NCI-H2196 treated with DMSO at 0.1 percent for 48 hours (cell line): Measurements from ENCODE around the gene PEX3.
A peak's percentile ranks its signal among the peaks of the same experiment; 100 is the strongest.

Source experiments
- DNase-seq: peaks from one replicate; lab custom pipeline; 2025; ENCODE audit not compliant: unreplicated experiment; lab: John Stamatoyannopoulos, UW

Gene PEX3, protein sequence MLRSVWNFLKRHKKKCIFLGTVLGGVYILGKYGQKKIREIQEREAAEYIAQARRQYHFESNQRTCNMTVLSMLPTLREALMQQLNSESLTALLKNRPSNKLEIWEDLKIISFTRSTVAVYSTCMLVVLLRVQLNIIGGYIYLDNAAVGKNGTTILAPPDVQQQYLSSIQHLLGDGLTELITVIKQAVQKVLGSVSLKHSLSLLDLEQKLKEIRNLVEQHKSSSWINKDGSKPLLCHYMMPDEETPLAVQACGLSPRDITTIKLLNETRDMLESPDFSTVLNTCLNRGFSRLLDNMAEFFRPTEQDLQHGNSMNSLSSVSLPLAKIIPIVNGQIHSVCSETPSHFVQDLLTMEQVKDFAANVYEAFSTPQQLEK

DNA sequence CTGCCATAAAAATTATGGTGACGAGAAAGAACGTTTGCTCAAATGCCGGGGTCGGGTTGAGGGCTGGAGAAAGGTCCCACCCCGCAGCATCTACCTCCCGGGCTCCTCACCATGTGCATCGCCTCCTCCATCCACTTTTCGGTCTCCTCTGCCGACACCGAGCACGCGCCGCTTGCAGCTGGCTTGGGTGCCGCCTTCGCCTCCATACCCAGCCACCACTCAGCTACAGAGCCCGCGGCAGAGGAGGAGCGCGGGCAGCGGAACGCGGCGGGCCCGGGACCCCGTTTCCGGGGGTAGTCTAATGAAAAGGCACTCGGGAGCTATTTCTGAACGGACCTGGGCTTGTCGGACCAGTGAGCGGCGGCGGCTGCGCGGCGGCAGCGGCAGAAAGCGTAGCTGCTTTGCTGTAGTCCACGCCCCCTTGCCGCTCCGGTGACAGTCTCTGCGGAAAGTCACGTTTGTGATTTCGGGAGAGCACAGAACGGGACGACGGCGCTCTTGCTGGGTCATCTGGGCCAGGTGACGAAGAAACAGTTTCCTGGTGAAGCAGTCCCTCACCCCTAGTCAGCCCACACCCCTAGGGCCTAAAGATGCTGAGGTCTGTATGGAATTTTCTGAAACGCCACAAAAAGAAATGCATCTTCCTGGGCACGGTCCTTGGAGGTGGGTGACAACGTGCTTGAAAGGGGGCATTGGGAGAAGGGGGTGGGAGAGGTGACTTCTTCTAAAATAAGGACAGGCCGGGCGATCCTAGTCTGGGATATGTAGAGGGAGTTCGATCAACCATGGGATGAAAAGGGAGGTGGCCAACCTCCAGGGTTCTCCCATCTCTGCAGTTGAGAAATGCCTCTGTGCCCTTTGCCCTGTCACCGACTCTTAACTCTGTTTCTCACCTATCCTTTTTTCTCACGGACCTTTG, at the start of gene PEX3, which contains the start of gene ADAT2:
TSS of gene PEX3 (plus strand) at position 353 of the 919 bp plus-strand sequence. CDS start at position 591, 238 bp downstream.
TSS of gene ADAT2 (minus strand) at position 243 of the 919 bp plus-strand sequence. CDS start at position 206, 37 bp downstream.
- peak; percentile 87 for DNase-seq

DNA sequence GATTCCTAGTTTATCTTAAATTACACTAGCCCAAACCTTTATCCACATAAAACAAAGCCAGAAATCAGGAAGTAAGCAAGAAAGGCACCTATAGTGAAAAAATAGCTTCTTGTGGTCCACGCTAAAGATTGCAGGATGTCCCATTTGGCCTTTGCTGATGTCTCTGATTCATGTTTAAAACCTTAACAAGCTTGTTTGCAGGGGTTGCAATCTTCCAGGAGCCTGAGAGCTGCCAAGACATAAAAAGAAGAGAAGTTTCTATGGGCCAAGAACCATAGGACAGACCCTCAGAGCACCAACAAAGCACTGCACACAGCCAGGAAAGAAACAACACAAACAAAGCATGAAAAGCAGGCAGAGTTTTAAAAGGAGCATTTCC, 49.5 kb upstream of the PEX3 start:
- DNase-seq: no peak

DNA sequence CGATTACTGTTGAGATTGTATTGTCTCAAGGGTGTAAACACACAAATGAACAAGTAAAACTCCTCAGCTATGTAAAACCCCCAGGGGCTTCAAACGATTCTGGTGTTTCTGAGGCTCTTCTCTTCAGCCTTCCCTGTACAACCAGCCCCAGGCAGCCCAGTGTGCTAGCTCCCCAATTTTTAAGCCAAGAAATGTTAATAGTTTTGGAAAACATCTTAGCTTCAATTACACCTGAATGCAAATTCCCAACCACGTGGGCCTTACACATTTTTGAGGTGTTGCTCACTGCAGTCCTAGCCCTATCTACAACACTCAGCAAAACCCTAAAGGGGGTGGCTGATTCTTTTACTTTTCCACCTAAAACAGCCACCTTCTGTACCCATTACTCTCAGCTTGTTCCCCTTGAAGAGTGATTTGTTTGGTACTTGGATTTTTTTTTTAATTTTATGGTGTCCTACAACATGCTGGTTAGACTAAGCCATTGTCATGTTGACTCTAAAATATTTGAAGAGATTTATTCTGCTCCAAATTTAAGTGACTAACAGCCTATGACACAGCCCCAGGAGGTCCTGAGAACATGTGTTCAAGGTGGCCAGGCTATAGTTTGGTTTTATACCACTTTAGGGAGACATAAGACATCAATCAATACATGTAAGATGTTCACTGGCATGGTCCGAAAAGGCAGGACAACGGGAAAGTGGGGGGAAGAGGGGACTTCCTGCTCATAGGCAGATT, 48.8 kb upstream of the PEX3 start:
- no peak for DNase-seq

DNA sequence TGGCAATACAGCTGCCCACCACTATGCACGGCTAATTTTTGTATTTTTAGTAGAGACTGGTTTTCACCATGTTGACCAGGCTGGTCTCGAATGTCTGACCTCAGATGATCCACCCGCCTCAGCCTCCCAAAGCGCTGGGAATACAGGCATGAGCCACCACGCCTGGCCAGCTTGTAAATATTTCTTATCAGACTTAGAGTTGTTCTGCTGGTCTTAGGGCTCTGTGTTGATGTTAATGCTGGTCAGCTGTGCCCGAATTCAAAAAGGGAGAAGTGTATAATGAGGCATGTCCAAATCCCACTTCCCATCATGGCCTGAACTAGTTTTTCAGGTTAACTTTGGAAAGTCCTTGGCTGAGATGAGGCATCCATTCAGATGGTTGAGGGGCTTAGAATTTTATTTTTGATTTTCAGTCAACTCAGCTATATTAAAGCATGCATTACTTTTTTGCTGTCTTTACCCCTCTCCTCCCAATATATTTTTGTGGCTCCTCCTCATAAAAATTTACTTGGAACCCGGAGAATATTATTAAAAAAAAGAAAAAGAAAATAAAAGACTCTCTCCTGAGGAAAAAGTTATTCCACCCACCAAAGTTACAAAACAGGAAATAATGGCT, 47.8 kb upstream of the PEX3 start:
- no peak for DNase-seq

DNA sequence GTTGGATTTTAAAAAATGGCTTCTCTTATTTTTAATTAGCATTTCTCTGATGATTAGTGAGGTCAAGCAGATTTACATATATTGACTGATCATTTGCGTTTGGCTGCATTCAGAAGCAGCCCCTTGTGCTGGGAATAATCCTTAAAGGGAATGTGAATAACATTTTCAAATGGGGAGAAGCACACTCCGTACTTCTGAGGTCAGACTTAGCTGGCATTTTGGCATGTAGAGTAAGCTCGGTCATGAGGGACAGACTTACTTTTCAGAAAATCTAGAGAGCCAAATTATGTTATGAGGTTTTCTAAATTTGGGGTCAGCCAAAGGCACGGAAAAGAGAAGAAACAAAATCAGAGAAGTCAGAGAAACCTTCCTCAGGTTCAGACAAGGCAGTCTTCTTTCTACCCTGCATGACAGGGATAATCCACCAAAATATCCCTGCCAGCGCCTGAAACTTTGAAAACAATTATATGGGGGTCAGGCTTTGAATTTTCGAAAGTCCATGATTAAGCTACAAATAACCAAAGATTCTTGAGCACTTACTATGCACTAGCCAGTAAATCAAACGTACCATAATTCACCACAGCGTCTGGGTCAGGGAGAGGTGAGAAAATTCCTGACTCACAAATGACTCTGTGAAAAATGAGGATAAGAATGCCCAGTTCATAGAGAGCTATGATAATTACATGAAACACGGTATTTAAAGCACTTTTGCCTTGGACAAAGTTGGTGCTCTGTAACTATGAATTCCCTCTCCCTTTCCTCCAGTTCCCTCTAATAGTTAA, 45.0 kb upstream of the PEX3 start:
- no peak for DNase-seq

DNA sequence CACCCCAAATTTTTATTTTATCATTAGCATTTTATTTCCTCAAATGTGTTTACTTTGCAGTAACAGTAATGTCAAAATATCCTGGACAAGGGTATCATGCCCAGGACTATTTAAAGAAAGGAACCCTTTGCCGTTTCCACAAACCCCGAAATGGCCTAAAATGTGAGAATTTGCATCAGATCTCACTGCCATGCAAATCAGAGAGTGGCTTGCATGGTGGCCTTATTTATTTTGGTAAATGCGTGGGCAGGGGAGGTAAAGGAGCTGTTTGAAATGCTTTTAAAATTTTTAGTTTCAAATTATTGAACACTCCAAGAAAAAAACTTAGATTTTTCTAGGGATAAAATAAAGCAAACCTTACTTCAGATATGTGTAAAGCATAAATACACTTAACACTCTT, 43.9 kb upstream of the PEX3 start:
- no peak for DNase-seq

DNA sequence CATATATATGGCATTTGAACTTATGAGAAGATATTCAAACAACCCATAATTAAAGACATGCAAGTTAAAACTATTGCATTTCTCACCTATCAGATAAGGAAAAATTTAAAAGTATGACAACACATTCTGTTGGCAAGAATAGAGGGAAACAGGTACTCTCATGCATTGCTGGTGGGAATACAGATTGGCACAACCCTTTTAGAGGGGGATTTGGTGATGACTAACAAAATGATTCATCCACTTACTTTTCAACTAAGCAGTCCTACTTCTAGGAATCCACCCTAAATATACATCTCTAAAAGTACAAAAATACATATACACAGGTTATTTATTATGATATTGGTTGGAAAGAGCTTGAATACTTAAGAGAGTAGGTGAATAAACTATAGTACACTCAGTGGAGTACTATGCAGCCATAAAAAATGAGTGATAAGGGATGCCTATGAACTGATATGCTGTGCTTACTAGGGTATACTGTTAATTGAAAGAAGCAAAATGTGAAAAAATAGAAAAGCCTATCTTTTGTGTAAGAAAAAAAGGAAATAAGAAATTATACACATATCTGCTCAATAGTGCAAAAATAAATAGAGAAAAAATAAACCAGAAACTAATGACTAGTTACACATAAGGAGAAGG, 42.3 kb upstream of the PEX3 start:
- DNase-seq: no peak

DNA sequence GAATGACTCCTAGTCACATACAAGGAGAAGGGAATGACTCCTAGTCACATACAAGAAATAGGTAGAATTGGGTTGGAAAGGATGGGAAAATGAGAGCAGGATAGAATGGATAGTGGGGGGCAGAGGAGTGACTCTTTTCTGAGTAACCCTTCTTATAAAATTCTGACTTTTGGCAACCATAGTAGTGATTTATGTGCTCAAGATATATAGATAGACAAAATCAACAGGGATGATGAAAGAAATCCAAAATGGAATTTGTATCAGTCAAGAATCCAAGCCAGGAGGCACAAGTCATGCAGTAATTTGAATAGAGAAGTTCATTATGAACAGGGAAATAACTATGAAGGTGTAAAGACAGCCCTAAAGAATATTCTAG, 41.8 kb upstream of the PEX3 start:
- DNase-seq: no peak

DNA sequence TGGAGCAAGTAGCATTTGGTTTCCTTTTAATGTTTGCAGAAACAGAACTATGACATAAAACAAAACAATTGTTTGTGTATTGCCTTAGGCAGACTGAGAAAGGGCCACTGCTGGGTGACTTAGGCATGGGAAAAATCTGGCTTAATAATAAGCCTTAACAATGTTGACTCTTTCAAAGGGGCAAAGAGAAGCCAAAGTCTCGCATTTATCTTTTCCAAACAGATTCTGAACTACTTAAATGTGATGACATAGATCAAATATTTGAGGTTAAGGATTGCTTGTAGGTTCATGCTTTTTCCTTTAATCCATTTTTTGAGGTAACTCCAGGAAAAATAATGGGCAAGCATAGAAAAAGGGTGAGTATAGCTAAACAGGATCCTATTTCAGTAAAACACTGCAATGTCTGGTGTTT, 39.7 kb upstream of the PEX3 start:
- DNase-seq: no peak

DNA sequence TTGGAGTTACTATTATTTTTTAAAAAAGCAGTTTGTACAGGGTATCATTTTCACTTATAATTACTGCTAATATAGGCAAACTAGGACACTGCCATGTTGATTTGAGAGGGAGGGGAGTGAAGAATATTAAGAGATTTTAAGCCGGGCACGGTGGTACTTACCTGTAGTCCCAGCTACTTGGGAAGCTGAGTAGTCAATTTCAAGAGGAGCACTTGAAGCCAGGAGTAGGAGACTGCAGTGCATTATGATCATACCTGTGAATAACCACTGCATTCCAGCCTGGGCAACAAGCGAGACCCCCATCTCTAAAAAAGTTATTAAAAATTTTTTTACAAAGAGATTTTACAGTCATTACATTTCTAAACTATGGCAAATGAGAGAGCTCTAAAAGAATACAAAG, 35.8 kb upstream of the PEX3 start:
- no peak for DNase-seq

DNA sequence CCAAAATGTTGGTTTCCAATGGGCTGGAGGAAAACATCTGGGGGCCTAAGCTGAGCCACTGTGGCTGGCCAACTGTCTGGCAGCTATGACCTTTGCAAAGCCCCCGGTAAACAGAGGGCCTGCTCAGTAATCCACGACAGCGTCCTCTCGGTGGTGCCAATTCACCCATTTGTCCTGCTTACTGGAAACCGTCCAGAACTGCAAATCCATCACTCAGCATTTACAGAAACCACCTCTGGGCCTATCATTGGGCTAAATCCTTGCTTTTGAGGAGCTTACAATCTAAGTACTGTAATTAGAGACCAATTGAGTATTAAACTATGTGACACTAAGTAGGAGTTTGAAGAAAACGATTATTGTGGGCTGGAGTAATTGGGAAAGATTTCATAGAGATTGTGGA, 31.1 kb upstream of the PEX3 start:
- no peak for DNase-seq

DNA sequence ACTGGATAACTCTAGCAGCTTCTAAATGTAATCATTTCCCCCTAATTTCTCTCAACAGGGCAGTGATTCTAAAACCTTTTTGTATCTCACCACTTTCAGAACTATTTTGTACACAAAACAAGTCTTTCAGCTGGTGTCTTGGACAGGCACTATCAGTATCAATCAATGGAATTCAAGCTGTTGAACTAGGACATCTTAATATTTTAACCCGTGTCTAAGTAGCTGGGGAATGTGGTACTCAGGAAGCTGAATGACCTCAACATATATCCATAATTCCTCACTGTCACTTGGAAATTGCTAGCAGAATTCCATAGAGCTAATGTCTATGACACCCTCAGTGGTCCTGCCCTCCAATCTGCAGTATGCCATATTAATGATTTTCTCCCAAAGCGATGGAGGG, 24.6 kb upstream of the PEX3 start:
- DNase-seq: no peak

DNA sequence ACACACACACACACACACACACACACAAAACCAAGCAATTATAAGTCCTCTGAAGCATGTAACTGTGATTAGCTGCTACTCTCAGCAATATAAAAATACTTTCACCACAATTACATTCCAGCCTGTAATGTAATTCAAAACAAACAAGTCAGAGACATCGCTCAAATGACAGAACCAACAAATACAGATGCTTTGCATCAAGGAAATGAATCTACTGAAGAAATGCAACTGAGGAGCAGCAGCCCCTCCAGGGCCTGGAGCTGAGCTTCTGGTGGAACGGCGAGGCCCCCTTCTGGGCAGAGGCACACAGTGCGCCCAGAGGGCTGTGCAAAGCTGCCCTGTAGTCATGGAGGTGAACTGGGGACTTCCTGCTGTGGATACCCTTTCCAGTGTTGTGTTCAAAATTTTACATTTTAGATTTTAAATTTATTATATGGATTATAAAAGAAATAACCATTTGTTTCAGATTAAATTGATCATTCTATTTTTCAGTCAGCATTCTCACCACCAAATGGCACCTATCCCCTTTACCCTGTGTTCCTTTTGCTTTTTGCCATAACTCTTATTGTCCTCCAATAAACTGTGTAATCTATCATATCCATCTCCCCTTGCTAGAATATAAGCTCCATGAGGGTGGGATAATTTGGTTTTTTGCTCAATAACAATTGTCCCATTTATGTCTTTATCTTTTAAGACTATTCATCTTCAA, 23.3 kb upstream of the PEX3 start:
- peak; percentile 76 for DNase-seq

DNA sequence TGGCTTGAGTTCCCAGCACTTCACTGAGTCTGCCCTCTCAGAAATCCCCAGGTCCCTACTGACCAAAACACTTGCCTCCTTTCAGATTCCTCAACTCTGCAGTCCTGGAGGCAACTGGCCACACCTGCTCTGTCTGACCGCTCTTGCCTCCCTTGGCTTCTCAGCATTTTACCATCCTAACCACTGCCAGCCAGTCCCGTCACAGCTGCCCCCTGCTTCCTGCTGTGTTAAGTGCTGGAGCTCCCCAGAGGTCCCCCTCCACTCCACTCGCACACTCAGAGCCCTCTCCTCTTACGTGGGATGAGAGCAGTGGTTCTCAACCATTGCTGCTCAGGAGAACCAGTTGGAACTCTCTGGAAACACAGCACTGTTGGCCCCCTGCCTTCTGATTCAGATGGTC, 20.6 kb upstream of the PEX3 start:
- DNase-seq: no peak

DNA sequence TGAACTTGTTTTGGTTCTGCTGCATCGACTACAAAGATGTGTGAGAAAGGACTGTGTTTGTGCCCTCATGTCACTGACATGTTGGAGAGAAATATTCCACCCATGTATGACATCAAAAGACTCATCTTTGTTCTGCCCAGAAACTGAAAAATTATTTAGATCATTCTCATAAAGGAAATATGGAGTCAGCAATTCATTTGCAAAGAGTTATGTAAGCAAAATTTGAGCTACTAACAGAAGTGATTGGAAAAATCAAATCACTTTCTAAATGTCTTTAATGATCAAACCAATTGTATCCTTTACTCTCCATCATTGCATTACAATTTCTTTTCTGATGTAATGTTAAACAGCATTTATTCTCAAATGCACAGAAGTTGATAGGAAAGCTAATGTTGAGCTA, 19.4 kb upstream of the PEX3 start:
- no peak for DNase-seq

DNA sequence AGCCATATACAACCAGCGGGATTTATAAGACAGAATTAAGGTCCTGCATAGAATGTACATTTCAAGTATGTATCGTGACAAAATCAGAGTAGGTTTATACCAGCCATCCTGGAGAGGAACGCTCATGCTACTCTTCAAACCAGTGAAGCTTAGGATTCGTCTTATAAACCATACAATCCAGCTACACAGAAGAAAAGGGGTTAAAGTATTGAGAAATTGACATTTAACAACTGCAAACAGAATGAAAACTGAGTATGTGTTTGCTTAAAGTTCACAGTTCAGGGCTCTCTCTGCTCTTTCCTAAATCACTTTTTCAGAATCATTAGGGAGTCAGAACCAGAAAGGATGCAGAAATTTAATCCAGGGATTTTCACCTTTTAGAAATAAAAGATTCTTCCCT, 18.0 kb upstream of the PEX3 start:
- no peak for DNase-seq

DNA sequence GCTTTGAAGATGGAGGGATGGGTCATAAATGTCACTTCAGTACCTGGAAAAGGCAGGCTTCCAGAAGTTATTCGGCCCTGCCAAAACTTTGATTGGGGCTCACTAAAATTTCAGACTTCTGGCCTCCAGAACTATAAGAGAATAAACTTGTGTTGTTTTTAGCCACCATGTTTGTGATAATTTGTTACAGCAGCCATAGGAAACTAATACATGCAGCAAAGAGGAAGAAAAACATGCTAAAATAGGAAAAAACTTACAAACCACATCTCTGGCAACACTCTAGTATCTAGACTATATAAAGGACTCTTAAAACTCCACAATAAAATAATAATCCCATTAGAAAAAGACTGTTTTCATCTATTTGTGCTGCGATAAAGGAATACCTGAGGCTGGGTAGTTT, 9.6 kb upstream of the PEX3 start:
- no peak for DNase-seq

DNA sequence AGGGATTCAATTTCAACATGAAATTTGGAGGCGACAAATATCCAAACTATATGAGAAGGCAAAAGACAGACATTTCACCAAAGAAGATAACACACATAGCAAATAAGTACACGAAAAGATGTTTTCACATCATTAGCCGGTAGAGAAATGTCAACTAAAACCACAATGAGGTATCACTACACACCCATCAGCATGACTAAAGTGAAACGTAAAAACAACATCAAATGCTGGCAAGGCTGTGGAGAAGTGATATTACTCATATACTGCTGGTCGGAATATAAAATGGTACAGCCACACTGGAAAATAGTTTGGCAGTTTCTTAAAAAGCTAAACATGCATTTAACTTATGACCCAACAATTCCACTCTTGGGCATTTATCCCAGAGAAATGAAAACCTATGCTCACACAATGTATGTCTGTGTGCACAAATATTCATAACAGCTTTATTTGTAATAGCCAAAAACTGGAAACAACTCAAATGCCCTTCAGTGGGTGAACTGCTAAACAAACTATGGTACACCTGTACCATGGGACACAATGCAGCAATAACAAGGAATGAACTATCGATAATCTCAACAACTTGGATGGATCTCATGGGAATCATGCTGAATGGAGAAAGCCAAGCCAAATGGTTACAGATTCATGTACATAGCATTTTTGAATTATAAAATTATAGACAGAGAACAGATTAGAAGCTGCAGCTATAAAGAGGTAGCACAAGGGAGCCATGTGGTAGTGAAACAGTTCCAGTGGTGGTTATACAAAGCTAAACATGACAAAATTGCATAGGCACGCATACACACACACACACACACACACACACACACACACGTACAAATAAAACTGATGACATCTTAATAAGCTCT, 8.7 kb upstream of the PEX3 start:
- DNase-seq: no peak
